GM13977 (cell line): ENCODE measurements around the gene EMD.

Source experiments
- DNase-seq: peaks from one replicate; pipeline ENCODE4 v3.0.0; 2012; ENCODE audit warnings: low spot score
- CTCF ChIP-seq: IDR thresholded peaks from 2 replicates; pipeline ENCODE4 v1.5.1; 2012; ENCODE audit warnings: mild to moderate bottlenecking, control low read depth; ENCODE audit not compliant: insufficient read depth; ENCODE audit errors: extremely low read depth, missing control alignments
- in situ Hi-C: fragments of 300-500 bp; cut with MboI; formaldehyde crosslinking; loops from one replicate; pipeline ENCODE4 v1.12.0; 2022; ENCODE audit warnings: low sequenced_read_pairs, low pct_unique_long_range_greater_than_20kb, mixed read lengths, inconsistent platforms; ENCODE audit not compliant: unreplicated experiment

Gene EMD

GRCh38 chrX:154412468-154412867 lies 33.4 kb downstream of the EMD start:
- in situ Hi-C loops = no loop called here
- no peak for TF ChIP-seq CTCF
- no peak for DNase-seq

- TF ChIP-seq CTCF = no peak
- in situ Hi-C loops = no loop called here
- no peak for DNase-seq
Measured at GRCh38 chrX:154413142-154413541, 34.0 kb downstream of the EMD start.

- no peak for TF ChIP-seq CTCF
- in situ Hi-C loops = no loop called here
- DNase-seq = no peak
Measured at GRCh38 chrX:154417157-154417556, 38.1 kb downstream of the EMD start.

GRCh38 chrX:154419189-154419588 lies 40.1 kb downstream of the EMD start:
- no peak for TF ChIP-seq CTCF
- DNase-seq = no peak
- in situ Hi-C loops = no loop called here

- no peak for DNase-seq
- no peak for TF ChIP-seq CTCF
- in situ Hi-C loops = no loop called here
Measured at GRCh38 chrX:154419688-154420401, 40.8 kb downstream of the EMD start.

- DNase-seq = no peak
- in situ Hi-C loops = no loop called here
- no peak for TF ChIP-seq CTCF
Measured at GRCh38 chrX:154420402-154420756, 41.3 kb downstream of the EMD start.
